HG02678 (cell line): Measurements from ENCODE around the gene FAM169A.
"Not testable (repeated sequence)": the region's sequence is repeated elsewhere in the genome, so short reads cannot be mapped to it uniquely, and the experiment has no call there.

Experiments
- ATAC-seq: cut with Tn5 transposase; IDR thresholded peaks from one replicate; pipeline ENCODE4 v1.9.1; 2021; ENCODE audit warnings: mild to moderate bottlenecking, moderate library complexity; ENCODE audit not compliant: unreplicated experiment

Gene FAM169A

DNA sequence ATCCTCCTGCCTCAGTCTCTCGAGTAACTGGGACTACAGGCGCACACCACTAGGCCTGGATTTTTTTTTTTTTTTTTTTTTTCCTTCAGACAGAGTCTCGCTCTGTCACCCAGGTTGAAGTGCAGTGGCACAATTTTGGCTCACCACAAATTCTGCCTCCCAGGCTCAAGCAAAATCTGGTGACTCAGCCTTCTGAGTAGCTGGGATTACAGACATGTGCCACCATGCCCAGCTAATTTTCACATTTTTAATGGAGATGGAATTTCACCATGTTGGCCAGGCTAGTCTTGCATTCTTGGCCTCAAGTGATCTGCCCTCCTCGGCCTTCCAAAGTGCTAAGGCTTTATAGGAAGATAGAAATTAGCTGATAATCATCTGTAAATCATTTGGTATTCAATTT lies 55.3 kb downstream of the FAM169A start:
- no peak for ATAC-seq

DNA sequence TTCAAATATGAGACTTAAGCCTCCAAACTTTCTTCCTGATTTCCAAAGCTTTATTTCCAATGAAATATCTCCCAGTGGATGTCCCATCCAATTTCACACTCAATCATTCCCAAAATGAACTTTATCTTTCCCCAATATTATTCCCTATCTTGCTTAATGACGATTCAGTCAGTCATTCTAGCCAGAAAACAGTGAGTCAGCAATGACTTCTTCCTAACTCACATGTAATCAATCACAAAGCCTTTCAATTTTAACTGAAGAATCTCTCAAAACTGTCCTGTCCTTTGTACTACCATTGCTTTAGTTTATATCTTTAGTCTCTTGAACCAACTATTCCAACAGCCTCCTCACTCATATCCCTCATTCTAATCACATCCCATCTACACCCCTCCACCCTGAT lies 64.2 kb downstream of the FAM169A start:
- ATAC-seq: no peak

DNA sequence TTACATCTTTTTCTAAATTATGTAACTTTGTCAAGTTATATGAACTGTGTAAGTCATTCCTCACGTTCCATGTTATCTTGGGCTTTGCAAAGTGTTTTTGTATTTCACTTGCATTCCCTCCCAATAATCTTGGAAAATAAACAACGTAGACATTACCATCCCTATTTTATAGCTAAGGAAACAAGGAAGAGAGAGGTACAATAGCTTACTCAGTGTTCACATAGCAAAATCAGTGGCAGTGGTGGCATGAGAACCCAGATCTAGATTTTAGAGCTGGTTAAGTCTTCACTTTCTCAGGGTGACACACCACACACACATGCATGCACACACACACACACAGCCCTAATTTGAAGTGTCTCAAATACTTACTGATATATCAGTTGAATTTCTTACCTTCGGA lies 65.0 kb downstream of the FAM169A start:
- ATAC-seq: no peak

DNA sequence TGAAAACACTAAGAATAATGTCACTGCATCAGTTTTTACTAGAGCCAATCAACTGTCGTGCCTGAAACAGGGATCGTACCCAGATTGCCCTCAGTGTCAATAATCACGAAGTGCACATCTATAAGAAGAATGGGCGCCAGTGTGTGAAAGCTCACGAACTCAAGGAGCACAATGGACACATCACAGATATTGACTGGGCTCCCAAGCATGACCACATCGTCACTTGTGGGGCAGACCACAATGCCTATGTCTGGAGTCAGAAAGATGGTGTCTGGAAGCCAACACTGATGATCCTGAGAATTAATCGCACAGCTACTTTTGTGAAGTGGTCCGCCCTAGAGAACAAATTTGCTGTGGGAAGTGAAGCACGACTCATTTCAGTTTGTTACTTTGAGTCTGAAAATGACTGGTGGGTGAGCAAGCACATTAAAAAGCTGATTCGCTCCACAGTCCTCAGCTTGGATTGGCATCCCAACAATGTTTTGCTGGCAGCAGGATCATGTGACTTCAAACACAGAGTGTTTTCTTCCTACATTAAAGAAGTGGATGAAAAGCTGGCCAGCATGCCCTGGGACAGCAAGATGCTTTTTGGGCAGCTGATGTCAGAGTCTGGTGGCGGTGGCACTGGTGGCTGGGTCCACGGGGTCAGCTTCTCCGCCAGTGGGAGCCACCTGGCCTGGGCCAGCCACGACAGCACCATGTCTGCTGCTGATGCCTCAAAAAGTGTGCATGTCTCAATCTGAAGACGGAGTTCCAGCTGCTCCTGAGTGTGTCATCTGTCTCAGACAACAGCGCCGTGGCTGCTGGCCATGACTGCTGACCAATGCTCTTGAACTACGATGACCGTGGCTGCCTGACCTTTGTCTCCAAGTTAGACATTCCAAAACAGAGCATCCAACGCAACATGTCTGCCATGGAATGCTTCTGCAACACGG lies 66.9 kb downstream of the FAM169A start:
- no peak for ATAC-seq

DNA sequence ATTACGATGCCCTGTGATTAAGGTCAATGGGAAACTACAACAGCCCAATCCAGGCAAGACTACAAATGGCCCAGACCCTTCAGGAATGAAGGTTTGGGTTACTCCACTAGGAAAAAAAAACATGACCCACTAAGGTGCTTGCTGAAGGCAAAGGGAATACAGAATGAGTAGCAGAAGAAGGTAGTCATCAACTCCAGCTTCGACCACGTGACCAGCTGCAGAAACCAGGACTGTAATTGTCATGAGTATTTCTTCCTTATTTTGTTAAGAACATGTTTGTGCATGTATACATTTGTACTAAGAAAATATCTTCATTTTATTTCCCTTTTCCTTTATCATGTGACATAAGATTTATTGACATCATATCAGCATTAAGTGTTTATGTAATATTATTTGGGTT lies 74.5 kb downstream of the FAM169A start:
- ATAC-seq: not testable (repeated sequence)

DNA sequence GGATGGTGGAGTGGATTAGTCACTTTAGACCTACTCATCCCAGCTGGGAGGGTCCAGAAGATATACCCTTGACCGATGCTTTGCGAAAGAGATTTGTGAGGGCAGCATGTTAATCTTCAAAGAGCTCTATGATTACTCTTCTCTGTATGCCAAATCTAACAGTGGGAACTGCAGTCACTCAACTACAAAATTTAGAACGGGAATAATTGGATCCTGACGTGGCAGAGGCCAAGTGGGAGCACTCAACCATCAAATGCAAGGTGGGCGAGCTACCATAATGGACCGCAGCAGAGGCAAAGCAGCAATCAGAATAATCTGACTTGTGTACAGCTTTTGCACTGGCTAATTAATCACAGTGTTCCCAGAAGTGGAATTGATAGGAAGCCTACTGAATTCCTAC lies 78.8 kb downstream of the FAM169A start:
- ATAC-seq: no peak

DNA sequence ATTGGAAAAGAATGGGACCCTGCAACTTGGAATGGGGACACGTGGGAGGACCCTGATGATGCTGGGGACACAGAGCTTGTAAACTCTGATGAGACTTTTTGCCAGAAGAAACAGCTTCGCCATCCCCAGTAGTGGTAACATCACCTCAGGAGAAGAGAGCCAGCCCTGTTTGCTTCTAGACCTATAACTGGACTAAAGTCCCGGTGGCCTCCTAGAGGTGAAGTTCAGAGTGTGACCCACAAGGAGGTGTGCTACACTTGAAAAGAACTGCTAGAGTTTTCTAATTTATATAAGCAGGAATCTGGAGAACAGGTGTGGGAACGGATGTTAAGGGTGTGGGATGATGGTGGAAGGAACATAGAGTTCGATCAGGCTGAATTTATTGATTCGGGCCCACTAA lies 79.3 kb downstream of the FAM169A start:
- ATAC-seq: no peak

DNA sequence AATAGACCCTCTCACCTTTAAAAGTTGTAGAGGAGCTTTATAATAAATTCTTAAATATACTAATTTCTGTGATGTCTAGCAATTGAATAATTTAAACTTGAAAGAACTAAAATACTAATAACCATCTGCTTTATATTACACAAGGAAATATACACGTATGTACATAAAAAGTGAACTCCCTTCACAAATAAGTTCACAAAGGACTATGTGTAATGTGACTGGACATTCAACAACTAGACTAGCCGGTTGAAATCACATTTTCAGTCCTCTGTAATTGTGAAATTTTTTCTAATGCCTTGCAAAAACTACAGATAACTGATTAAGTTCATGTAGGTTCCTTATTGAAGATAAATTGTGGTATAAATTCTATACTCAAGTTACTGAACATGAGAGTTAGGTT lies 87.6 kb downstream of the FAM169A start:
- no peak for ATAC-seq

DNA sequence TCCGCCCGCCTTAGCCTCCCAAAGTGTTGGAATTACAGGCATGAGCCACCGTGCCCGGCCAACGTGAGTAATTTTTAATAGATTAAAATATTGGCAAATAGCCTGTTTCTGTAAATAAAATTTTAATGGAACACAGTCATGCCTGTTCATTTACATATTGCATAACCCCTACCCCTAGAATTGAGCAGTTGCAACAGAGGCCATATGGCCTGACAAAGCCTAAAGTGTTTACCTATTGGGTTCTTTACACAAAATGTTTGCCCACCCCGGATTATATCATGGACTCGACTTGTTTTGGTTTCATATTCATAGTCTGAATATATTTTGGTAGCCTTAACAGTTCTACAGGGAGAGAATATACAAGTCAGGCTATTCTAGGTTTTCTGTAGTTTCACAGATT lies 93.8 kb downstream of the FAM169A start:
- ATAC-seq: no peak

DNA sequence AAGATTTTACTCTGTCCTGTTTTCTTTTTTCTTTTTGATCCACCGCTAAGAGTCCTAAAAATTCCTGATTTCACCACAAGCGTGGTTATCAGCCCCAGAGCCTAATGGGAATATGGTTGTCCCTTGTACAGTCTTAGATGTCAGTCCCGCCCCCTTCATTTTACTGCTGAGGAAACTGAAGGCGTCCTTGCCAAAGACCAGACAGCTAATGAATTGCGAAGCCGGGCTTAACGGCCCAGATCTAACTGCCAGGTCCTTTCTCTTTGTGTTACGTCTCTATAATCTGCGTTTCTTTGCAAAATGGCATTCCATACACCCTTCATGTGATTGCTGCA lies 98.6 kb downstream of the FAM169A start:
- peak; percentile 31 for ATAC-seq

DNA sequence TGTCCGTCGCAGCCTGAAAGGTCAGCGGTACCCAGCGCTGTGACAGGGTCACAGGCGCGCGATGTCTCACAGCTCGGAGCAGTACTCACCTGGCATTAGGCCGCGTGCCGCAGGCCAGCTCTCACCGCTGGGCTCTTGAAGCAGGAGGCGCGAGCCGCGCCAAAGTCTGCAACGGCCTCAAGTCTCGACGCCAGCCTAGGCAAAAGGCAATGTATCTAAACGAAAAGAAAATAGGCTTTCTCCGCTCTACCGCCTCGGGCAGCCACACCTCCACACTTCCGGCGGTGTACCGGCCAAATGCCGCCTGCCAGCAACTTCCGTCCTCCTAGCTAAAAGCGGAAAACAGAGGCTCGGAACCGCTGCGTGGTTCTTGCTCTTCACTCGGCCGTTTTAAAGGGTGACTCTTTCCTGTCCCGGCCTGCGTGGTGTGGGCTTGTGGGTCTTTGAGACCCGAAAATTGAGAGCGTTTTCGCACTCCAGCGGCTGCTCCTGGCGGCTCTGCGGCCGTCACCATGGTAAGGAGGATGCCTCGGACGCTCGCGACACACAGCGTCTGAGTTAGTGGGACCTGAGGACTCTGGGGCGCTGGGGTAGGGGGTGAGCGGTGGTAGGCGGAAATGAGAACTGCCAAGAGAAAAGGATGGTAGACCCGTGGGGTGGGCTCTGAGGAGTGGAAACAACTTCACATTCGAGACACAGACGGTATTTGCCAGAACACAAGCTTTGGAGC lies 99.2 kb downstream of the FAM169A start, which contains the start of the genes GFM2 and NSA2:
TSS of gene GFM2 (minus strand) at position 269 of the 730 bp plus-strand sequence. CDS start 3,375 bp downstream, outside the sequence.
TSS of gene NSA2 (plus strand) at position 401 of the 730 bp plus-strand sequence. CDS start at position 513, 112 bp downstream.
- ATAC-seq: peak; percentile 89

DNA sequence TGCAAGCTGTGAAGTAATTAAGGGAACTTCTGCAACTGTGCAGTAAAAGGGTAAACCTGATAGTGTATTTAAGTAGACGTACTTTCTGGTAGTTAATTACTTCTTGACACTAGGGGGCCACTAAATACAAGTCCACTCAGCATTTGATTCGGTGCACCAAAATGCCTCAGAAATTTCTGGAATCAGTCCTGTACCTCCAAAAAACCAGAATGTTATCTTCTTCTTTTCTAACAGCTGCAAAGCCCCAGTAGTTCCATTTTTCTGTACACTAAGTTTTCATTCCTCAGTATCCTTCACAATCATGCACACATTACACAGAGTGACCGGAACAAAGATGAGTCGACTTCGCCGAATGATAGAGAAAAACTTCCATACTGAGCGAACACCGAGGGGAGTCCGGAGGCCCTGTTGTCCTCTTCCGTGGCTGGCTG lies 99.8 kb downstream of the FAM169A start:
- peak; percentile 35 for ATAC-seq

DNA sequence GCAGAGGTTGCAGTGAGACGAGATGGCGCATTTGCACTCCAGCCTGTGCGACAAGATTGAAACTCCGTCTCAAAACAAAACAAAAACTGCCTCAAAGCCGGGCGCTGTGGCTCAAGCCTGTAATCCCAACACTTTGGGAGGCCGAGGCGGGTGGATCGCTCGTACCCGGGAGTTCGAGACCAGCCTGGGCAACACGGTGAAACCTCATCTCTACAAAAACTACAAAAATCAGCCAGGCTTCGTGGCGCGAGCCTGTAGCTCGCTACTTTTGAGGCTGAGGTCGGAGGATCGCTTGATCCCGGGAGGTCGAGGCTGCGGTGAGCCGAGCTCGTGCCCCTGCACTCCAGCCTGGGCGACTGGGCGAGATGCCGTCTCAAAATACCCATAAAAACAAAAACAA lies 100.3 kb downstream of the FAM169A start:
- no peak for ATAC-seq

DNA sequence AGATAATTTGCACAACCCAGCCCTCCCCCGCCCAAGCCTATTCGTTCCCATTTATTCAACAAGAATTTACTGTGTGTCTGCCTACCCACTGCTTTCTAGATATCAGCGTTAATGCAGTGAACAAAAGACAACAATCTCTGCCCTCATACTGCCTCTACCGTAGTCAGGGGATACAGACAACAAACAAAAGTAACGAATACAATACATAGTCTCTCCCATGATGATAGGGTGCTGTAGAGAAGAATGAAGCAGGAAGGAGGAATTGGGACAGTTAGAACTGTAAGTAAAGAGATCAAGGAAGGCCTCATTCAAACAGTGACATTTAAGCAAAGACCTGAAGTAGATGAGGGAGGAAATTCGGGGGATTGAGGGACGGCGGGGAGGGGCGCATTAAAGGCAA lies 101.0 kb downstream of the FAM169A start:
- no peak for ATAC-seq

DNA sequence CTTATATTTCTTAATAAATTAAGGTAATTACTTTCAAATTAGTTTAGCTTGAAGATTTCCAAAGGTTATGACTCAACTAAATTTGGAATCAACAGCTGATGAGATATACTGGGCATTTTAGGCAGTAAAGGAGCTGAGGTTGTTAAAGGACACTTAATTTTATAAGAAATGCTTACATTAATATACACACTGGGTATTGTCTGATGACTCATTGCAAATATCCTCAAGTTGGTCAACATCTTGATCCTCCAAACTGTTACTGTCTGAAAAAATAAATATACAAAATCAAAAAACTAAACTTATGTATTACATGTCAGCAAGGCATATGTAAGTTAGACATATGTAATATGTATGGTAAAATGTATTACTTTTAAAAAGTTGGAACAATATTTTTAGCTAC lies 102.7 kb downstream of the FAM169A start:
- ATAC-seq: no peak

DNA sequence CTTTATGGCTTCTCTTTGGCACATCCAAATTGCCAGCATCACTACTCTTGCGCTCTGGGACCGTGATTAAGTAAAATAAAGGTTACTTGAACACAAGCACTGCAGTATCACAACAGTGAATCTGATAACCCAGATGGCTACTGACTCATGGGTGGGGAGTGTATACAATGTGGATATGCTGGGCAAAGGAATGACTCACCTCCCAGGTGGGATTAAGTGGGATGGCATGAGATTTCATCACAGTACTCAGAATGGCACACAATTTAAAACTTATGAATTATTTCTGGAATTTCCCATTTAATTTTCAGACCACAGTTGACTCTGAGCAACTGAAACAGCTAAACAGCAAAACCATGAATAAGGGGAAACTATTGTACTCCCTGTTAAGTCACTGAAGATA lies 103.6 kb downstream of the FAM169A start:
- ATAC-seq: no peak

DNA sequence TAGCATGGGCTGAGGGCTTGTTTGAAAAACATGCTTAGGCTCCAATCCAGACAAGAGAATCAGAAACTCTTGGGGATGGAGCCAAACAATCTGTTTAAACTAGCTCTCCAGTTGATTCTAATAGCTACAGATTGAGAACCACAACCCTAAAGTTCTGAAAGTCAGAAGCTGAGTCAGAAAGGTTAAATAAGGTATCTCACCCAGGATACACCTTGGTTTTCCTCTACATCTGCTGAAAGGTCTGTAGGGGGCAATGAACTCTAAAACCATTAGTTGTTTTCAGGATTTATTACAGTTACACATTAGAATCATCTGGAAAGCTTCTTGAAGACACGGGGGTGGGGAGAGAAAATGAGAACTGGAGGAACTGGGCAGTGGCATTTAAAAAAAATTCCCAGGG lies 104.9 kb downstream of the FAM169A start:
- no peak for ATAC-seq

DNA sequence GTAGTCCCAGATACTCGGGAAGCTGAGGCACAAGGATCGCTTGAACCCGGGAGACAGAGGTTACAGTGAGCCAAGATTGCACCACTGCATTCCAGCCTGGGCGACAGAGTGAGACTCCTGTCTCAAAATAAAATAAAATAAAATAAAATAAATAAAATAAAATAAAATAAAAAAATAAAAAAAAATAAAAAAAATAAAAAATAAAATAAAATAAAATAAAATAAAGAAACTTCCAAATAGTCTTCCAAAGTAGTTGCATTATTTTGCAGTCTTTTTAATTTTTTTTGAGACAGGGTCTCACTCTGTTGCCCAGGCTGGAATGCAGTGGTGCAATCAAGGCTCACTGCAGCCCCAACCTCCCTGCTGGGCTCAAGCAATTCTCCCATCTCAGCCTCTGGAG lies 117.4 kb downstream of the FAM169A start:
- ATAC-seq: not testable (repeated sequence)

DNA sequence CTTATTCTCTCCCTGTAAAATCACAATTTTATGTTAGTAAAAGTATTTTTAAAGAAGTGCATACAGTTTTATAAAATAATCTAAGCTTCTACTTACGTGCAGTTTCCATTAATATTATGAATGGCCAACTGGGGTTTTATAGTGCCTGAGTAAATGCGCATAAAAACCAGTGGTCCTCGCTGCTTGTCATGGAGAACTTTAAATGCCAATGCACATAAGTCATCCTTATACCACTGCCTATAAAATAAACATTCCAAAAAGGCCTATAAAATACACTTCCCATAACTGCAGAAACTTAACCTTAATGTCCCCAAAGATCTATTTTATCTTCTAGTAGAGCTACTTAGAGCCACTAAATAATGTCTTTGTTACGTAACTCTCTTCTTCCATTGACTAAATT lies 127.8 kb downstream of the FAM169A start:
- no peak for ATAC-seq

DNA sequence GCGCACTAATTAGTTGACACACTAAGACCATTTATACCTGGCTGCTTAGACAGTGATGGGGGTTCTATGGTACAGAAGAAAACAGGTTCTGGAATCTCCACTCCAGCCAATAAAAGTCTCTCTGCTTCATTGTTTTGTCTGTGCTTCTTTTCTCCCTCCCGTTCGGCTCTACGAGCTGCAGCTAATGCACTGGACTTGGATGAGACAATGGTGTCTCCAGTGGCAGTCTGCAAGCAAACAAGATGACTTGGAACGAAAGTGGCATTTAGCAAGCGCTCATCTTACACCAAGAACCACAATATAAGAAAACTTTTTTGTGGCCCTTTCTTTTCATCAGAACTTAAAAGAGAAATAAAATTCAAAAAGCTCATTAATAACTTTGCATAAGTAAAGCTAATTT lies 129.4 kb downstream of the FAM169A start:
- ATAC-seq: no peak
